HepG2 (cell line): ENCODE results near the gene ATP1A1. TPM values are rescaled to one million over a fixed set of nuclear protein-coding genes. Genes with fewer than 3 reads are reported as not detected.

Source experiments
- AKNA ChIP-seq: sonication (generic); formaldehyde crosslinking; IDR thresholded peaks from 2 replicates; pipeline ENCODE4 v1.4.0; 2020; ENCODE audit warnings: missing genetic modification reagents, borderline replicate concordance
- FOXC1 ChIP-seq: sonication (generic); formaldehyde crosslinking; IDR thresholded peaks from 2 replicates; pipeline ENCODE4 v1.8.0; 2022; ENCODE audit warnings: mild to moderate bottlenecking, missing genetic modification reagents, borderline replicate concordance
- GRHL1 ChIP-seq: sonication (generic); formaldehyde crosslinking; conservative IDR thresholded peaks from 2 replicates; pipeline ENCODE4 v1.8.0; 2022; ENCODE audit warnings: missing genetic modification reagents
- HCFC1 ChIP-seq: fragments of 150-350 bp; IDR thresholded peaks from 2 replicates; pipeline ENCODE4 v1.6.1; 2014; ENCODE audit warnings: low read depth, low read length
- HDAC2 ChIP-seq: sonication (generic); formaldehyde crosslinking; IDR thresholded peaks from 2 replicates; pipeline ENCODE4 v1.4.0; 2020; ENCODE audit warnings: missing genetic modification reagents
- HMGA1 ChIP-seq: sonication (generic); formaldehyde crosslinking; conservative IDR thresholded peaks from 2 replicates; pipeline ENCODE4 v1.4.0; 2020; ENCODE audit warnings: missing genetic modification reagents
- NFATC3 ChIP-seq: sonication (generic); formaldehyde crosslinking; IDR thresholded peaks from 2 replicates; pipeline ENCODE4 v1.5.1; 2020; ENCODE audit warnings: mild to moderate bottlenecking, missing genetic modification reagents
- POGZ ChIP-seq: sonication (generic); formaldehyde crosslinking; IDR thresholded peaks from 2 replicates; pipeline ENCODE4 v1.4.0; 2020; ENCODE audit warnings: mild to moderate bottlenecking, missing genetic modification reagents
- POLR2G ChIP-seq: fragments of 200-400 bp; formaldehyde crosslinking; IDR thresholded peaks from 2 replicates; pipeline ENCODE4 v1.6.1; 2018; ENCODE audit warnings: mild to moderate bottlenecking, low read depth, low read length, moderate library complexity
- SMC3 ChIP-seq: IDR thresholded peaks from 2 replicates; pipeline ENCODE4 v1.6.1; 2011; ENCODE audit warnings: low read length, improper control_type of control experiment
- SP4 ChIP-seq: sonication (generic); formaldehyde crosslinking; IDR thresholded peaks from 2 replicates; pipeline ENCODE4 v1.8.1; 2023; ENCODE audit warnings: mild to moderate bottlenecking, missing genetic modification reagents
- SRSF9 ChIP-seq: fragments of 200-400 bp; formaldehyde crosslinking; IDR thresholded peaks from 2 replicates; pipeline ENCODE4 v1.6.1; 2018; ENCODE audit warnings: borderline replicate concordance, mild to moderate bottlenecking, low read depth, low read length; ENCODE audit not compliant: insufficient read depth, poor library complexity, severe bottlenecking
- STAT5B ChIP-seq: sonication (generic); formaldehyde crosslinking; IDR thresholded peaks from 2 replicates; pipeline ENCODE4 v1.4.0; 2020; ENCODE audit warnings: missing genetic modification reagents
- TFAP4 ChIP-seq: sonication (generic); IDR thresholded peaks from 2 replicates; pipeline ENCODE4 v1.6.1; 2016; ENCODE audit warnings: low read depth, borderline replicate concordance
- ZNF33A ChIP-seq: sonication (generic); formaldehyde crosslinking; IDR thresholded peaks from 2 replicates; pipeline ENCODE4 v1.5.1; 2020; ENCODE audit warnings: missing genetic modification reagents, mild to moderate bottlenecking, moderate library complexity, borderline replicate concordance
- ZNF446 ChIP-seq: sonication (generic); formaldehyde crosslinking; IDR thresholded peaks from 2 replicates; pipeline ENCODE4 v1.5.0; 2020; ENCODE audit warnings: mild to moderate bottlenecking, missing genetic modification reagents
- polyA plus RNA-seq, 8 experiments: library from polyadenylated mRNA; depleted of rRNA in 3 of 8; stranded (reverse) in 7 of 8; unstranded in 1 of 8; fragments of >200 nt; fragmentation: Illumina TruSeq in 4 of 8; extraction: Trizol in 4 of 8; gene quantifications; 2 replicates each; pipeline versions ENCODE4 v1.2.1 to v1.2.3, GENCODE V29; 2011 to 2016; ENCODE audit warnings: low read depth in 4 of 8, missing spikeins in 1 of 8, mixed read lengths in 1 of 8; ENCODE audit not compliant: insufficient read depth in 1 of 8
- total RNA-seq, 5 experiments: library from RNA; depleted of rRNA; stranded (reverse); fragments of >200 nt; fragmentation: Illumina TruSeq; extraction: Trizol; gene quantifications; 2 replicates each; pipeline ENCODE4 v1.2.3, GENCODE V29; 2016; ENCODE audit warnings: low read depth in 1 of 5
- TF ChIP-seq, protein P1 (sequence below): sonication (generic); formaldehyde crosslinking; IDR thresholded peaks from 2 replicates; pipeline ENCODE4 v1.4.0; 2020; ENCODE audit warnings: missing genetic modification reagents
- TF ChIP-seq, protein P2 (sequence below): sonication (generic); formaldehyde crosslinking; IDR thresholded peaks from 2 replicates; pipeline ENCODE4 v1.4.0; 2020; ENCODE audit warnings: missing genetic modification reagents

ATP1A1 gene
- total and polyA plus RNA-seq, 2 of the 13 experiments (the other 11 are each of a cell fraction or from before 2014, with no cell fraction given) = 280 to 705 TPM

GRCh38 chr1:116418091-116418830 lies 45.2 kb downstream of the ATP1A1 start (continued):
- peak; percentile 28; the same call in 1 of the 2 replicates for TF ChIP-seq HCFC1
- TF ChIP-seq POLR2G = peak; percentile 94
- peak; percentile 55 for TF ChIP-seq SP4 (CRISPR knock-in tag)
- TF ChIP-seq NFATC3 (CRISPR knock-in tag) = no peak
- TF ChIP-seq FOXC1 = no peak
- TF ChIP-seq, protein P1, sequence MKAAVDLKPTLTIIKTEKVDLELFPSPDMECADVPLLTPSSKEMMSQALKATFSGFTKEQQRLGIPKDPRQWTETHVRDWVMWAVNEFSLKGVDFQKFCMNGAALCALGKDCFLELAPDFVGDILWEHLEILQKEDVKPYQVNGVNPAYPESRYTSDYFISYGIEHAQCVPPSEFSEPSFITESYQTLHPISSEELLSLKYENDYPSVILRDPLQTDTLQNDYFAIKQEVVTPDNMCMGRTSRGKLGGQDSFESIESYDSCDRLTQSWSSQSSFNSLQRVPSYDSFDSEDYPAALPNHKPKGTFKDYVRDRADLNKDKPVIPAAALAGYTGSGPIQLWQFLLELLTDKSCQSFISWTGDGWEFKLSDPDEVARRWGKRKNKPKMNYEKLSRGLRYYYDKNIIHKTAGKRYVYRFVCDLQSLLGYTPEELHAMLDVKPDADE (CRISPR knock-in tag) = 0 out of 2 replicates have a peak, but pooled peaks have one; percentile 55
- peak; percentile 94 for TF ChIP-seq POGZ (CRISPR knock-in tag)
- TF ChIP-seq SMC3 = no peak
- TF ChIP-seq, protein P2, sequence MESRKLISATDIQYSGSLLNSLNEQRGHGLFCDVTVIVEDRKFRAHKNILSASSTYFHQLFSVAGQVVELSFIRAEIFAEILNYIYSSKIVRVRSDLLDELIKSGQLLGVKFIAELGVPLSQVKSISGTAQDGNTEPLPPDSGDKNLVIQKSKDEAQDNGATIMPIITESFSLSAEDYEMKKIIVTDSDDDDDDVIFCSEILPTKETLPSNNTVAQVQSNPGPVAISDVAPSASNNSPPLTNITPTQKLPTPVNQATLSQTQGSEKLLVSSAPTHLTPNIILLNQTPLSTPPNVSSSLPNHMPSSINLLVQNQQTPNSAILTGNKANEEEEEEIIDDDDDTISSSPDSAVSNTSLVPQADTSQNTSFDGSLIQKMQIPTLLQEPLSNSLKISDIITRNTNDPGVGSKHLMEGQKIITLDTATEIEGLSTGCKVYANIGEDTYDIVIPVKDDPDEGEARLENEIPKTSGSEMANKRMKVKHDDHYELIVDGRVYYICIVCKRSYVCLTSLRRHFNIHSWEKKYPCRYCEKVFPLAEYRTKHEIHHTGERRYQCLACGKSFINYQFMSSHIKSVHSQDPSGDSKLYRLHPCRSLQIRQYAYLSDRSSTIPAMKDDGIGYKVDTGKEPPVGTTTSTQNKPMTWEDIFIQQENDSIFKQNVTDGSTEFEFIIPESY = peak; percentile 20; the same call in 1 of the 2 replicates
- no peak for TF ChIP-seq AKNA
- TF ChIP-seq HMGA1 (CRISPR knock-in tag) = no peak
- TF ChIP-seq HDAC2 = peak; percentile 87
- TF ChIP-seq GRHL1 (CRISPR knock-in tag) = no peak
- TF ChIP-seq ZNF446 (CRISPR knock-in tag) = peak; percentile 79
- peak; percentile 56; the same call in 1 of the 2 replicates for TF ChIP-seq TFAP4
- TF ChIP-seq STAT5B = no peak
- no peak for TF ChIP-seq ZNF33A (CRISPR knock-in tag)
- TF ChIP-seq SRSF9 = no peak
